ENCODE data around the gene WSCD2.

Gene WSCD2

GRCh38 chr12:108167974-108168373 lies 38.9 kb downstream of the WSCD2 start:
- no peak for DNase-seq

GRCh38 chr12:108169708-108170107 lies 40.6 kb downstream of the WSCD2 start:
- DNase-seq = no peak

GRCh38 chr12:108170164-108170563 lies 41.1 kb downstream of the WSCD2 start:
- no peak for DNase-seq

GRCh38 chr12:108172033-108172432 lies 42.9 kb downstream of the WSCD2 start:
- DNase-seq = no peak

GRCh38 chr12:108173160-108173559 lies 44.1 kb downstream of the WSCD2 start:
- no peak for DNase-seq

- DNase-seq = no peak
Measured at GRCh38 chr12:108173892-108174291, 44.8 kb downstream of the WSCD2 start.

- DNase-seq = no peak
Measured at GRCh38 chr12:108174641-108175040, 45.6 kb downstream of the WSCD2 start.

- DNase-seq = no peak
Measured at GRCh38 chr12:108175310-108175709, 46.2 kb downstream of the WSCD2 start.

GRCh38 chr12:108176292-108176691 lies 47.2 kb downstream of the WSCD2 start:
- no peak for DNase-seq

GRCh38 chr12:108177131-108177530 lies 48.0 kb downstream of the WSCD2 start:
- DNase-seq = no peak

- no peak for DNase-seq
Measured at GRCh38 chr12:108179305-108179704, 50.2 kb downstream of the WSCD2 start.

- no peak for DNase-seq
Measured at GRCh38 chr12:108180255-108181094, 51.4 kb downstream of the WSCD2 start.

GRCh38 chr12:108181095-108181454 lies 52.0 kb downstream of the WSCD2 start:
- no peak for DNase-seq

- DNase-seq = no peak
Measured at GRCh38 chr12:108182096-108182495, 53.0 kb downstream of the WSCD2 start.

GRCh38 chr12:108185002-108185401 lies 55.9 kb downstream of the WSCD2 start:
- no peak for DNase-seq

GRCh38 chr12:108187831-108188230 lies 58.7 kb downstream of the WSCD2 start:
- no peak for DNase-seq

GRCh38 chr12:108190529-108190928 lies 61.4 kb downstream of the WSCD2 start:
- no peak for DNase-seq

- no peak for DNase-seq
Measured at GRCh38 chr12:108191086-108191485, 62.0 kb downstream of the WSCD2 start.

GRCh38 chr12:108191938-108192337 lies 62.9 kb downstream of the WSCD2 start:
- DNase-seq = no peak

- no peak for DNase-seq
Measured at GRCh38 chr12:108193493-108193892, 64.4 kb downstream of the WSCD2 start.

GRCh38 chr12:108193917-108194316 lies 64.8 kb downstream of the WSCD2 start:
- DNase-seq = no peak

GRCh38 chr12:108194585-108194984 lies 65.5 kb downstream of the WSCD2 start:
- DNase-seq = no peak

- no peak for DNase-seq
Measured at GRCh38 chr12:108196319-108196718, 67.2 kb downstream of the WSCD2 start.

GRCh38 chr12:108196921-108197320 lies 67.8 kb downstream of the WSCD2 start:
- no peak for DNase-seq

- no peak for DNase-seq
Measured at GRCh38 chr12:108198043-108198442, 69.0 kb downstream of the WSCD2 start.

Data from NCI-H1436 (cell line).